Upper lobe of left lung (tissue), 6 donors: Measurements from ENCODE around the gene INSRR. TPM values are rescaled to one million over a fixed set of nuclear protein-coding genes. Genes with fewer than 3 reads are reported as not detected.
A peak's percentile ranks its signal among the peaks of the same experiment; 100 is the strongest.

Experiments used
- ATAC-seq, 2 donors: fragments of 200-7000 bp; cut with Tn5 transposase; one replicate each; pipeline ENCODE4 v1.9.1; 2022; ENCODE audit warnings: mild to moderate bottlenecking in 2 of 2, moderate library complexity in 2 of 2; ENCODE audit not compliant: low FRiP score in 2 of 2
- DNase-seq, 2 donors: peaks; one replicate each; pipeline ENCODE4 v3.0.0-alpha.2; 2019 to 2020
- H3K27ac ChIP-seq, 4 donors: fragments of 200-600 bp; sonication (generic); one replicate each; pipeline ENCODE4 v1.5.1; 2016 to 2019
- H3K27me3 ChIP-seq, 4 donors: fragments of 200-600 bp; sonication (generic); one replicate each; pipeline ENCODE4 v1.5.1; 2017 to 2019
- H3K36me3 ChIP-seq, 4 donors: fragments of 200-600 bp; sonication (generic); one replicate each; pipeline ENCODE4 v1.5.1; 2016 to 2019
- H3K4me1 ChIP-seq, 4 donors: fragments of 200-600 bp; sonication (generic); one replicate each; pipeline ENCODE4 v1.5.1; 2018 to 2019
- H3K4me3 ChIP-seq, 4 donors: fragments of 200-600 bp; sonication (generic); one replicate each; pipeline ENCODE4 v1.5.1; 2017 to 2019; ENCODE audit warnings: mild to moderate bottlenecking in 2 of 4, moderate library complexity in 1 of 4
- H3K9me3 ChIP-seq, 4 donors: fragments of 200-600 bp; sonication (generic); one replicate each; pipeline ENCODE4 v1.5.1; 2018 to 2019
- EP300 ChIP-seq, 4 donors: sonication (generic); formaldehyde crosslinking; IDR thresholded peaks; one replicate each; pipeline ENCODE4 v1.5.1; 2017; ENCODE audit warnings: antibody characterized with exemption in 4 of 4, control low read depth in 2 of 4
- POLR2A ChIP-seq, 4 donors: fragments of 450-650 bp; IDR thresholded peaks; one replicate each; pipeline ENCODE4 v1.5.1; 2016 to 2017; ENCODE audit warnings: antibody characterized with exemption in 4 of 4, mild to moderate bottlenecking in 2 of 4
- POLR2AphosphoS5 ChIP-seq, 2 donors: sonication (generic); formaldehyde crosslinking; IDR thresholded peaks; one replicate each; pipeline ENCODE4 v1.5.1; 2017; ENCODE audit warnings: antibody characterized with exemption in 2 of 2
- WGBS, 2 donors: methylation state at CpG; one replicate each; pipeline ENCODE4 v1.1.5; 2017 to 2018; 5-methylcytosine and 5-hydroxymethylcytosine counted together
- total RNA-seq, 6 donors: library from RNA; depleted of rRNA in 4 of 6; stranded (reverse); fragments of >200 nt in 4 of 6; gene quantifications; one replicate each; pipeline versions ENCODE4 v1.1.0 to v1.2.1, GENCODE V29; 2016 to 2021
- TF ChIP-seq, protein P1 (sequence below), 6 experiments: fragments of 450-650 bp in 4 of 6; fragments of 200-600 bp in 2 of 6; sonication (generic) in 2 of 6; IDR thresholded peaks; one replicate each; pipeline ENCODE4 v1.5.1; 2016 to 2019; ENCODE audit warnings: antibody characterized with exemption in 6 of 6
- donor health status: DM: no; HTN: no; CAD: no; lungs with moderate emphysema.
- donor health status: DM: no; HTN: yes; CAD: no; lungs with severe emphysema.

The INSRR gene
- total RNA-seq, 6 donors from 2014 or later = 0.03 to 0.22 TPM; not detected in 4

DNA sequence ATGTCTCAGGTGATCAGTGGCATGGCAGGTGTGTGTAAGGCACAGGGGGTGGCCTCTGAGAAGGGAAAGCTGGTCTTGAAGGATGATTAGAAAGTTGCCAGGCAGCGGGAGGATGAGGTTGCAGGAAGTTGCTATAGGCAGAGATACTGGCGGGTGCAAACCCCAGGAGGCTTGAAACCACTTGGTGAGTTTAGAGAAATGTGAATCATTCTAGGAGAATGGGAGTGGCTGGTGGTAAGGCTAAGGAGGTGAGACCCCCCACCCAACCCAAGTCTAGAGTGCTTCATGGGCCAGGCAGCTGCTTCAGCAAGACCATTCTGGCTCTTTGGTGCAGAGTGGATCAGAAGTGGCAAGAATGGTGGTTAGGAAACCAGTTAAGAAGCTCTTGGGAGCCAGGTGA, 51.3 kb downstream of the INSRR start:
- H3K4me1 ChIP-seq = peaks cover 0 to 14% (median 6%) of the 10 kb centered on the region in 4 donors
- ATAC-seq (no peak), DNase-seq (no peak)
- no peaks in the 10 kb centered on the region for H3K36me3 ChIP-seq
- no peak overlapping the region for H3K27ac ChIP-seq
- 84 to 93% methylated on average over 2 of the region's 2 CpGs for WGBS, 2 donors
- no peak overlapping the region for H3K4me3 ChIP-seq
- H3K9me3 ChIP-seq = no peaks in the 10 kb centered on the region
- TF ChIP-seq EP300 (IDR thresholded peaks at IDR 0.05) (no peak), POLR2AphosphoS5 (IDR thresholded peaks at IDR 0.05) (no peak), POLR2A (IDR thresholded peaks at IDR 0.05) (no peak)
- TF ChIP-seq, protein P1, sequence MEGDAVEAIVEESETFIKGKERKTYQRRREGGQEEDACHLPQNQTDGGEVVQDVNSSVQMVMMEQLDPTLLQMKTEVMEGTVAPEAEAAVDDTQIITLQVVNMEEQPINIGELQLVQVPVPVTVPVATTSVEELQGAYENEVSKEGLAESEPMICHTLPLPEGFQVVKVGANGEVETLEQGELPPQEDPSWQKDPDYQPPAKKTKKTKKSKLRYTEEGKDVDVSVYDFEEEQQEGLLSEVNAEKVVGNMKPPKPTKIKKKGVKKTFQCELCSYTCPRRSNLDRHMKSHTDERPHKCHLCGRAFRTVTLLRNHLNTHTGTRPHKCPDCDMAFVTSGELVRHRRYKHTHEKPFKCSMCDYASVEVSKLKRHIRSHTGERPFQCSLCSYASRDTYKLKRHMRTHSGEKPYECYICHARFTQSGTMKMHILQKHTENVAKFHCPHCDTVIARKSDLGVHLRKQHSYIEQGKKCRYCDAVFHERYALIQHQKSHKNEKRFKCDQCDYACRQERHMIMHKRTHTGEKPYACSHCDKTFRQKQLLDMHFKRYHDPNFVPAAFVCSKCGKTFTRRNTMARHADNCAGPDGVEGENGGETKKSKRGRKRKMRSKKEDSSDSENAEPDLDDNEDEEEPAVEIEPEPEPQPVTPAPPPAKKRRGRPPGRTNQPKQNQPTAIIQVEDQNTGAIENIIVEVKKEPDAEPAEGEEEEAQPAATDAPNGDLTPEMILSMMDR (IDR thresholded peaks at IDR 0.05) = no peak
- no peaks in the 10 kb centered on the region for H3K27me3 ChIP-seq

DNA sequence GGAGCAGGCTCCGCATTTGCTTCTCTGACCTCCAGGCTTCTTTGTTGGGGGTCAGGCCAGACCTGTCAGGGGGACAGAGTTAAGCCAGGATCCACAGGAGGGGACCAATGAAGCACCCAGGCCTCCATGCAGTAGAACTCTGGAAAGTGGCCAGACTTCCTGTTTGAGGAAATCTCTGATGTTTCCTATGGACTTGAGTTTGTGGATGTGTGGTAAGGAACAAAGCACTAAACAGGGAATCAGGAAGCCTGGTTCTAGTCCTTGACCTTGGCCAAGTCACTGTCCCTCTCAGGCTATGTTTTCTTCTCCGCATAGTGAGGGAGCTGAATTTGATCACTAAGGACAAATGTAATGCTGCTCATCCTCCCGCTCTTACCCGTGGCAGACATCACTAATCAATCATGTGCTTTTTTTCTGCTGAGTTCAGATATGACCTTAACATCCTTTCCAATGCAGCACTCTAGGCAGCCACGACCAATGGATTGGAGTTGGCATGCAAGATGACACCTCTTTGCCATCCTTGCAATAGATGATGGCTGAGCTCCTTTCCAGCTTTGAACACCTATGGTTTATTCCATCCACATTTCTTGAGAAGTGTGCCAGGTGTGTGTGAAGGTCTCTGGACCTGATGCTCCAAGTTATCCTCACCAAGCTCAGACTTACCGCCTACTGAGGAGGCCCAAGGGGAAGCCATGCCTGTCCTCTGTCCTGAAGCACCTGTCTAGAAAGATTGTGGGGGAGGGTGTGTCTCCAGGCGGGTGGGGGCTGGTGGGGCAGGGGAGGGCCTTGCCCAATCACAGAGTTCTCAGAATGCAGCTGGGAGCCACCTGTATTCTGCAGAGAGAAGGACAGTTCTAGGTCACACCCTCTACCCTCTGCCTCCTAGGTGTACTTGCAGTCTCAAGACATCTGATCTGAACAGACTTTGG, 52.1 kb downstream of the INSRR start:
- ATAC-seq (no peak), DNase-seq (no peak)
- H3K4me3 ChIP-seq = no peak overlapping the region
- H3K27ac ChIP-seq = no peak overlapping the region
- no peaks in the 10 kb centered on the region for H3K27me3 ChIP-seq
- TF ChIP-seq EP300 (IDR thresholded peaks at IDR 0.05) (no peak), POLR2AphosphoS5 (IDR thresholded peaks at IDR 0.05) (no peak), POLR2A (IDR thresholded peaks at IDR 0.05) (no peak)
- TF ChIP-seq, protein P1 (IDR thresholded peaks at IDR 0.05) = no peak
- H3K36me3 ChIP-seq = peaks cover 0 to 4% (median under 1%) of the 10 kb centered on the region in 4 donors
- H3K9me3 ChIP-seq = no peaks in the 10 kb centered on the region
- H3K4me1 ChIP-seq = peaks cover 0 to 14% (median 6%) of the 10 kb centered on the region in 4 donors
- WGBS, 2 donors = 73 to 79% methylated on average over 6 to 7 of the region's 7 CpGs

DNA sequence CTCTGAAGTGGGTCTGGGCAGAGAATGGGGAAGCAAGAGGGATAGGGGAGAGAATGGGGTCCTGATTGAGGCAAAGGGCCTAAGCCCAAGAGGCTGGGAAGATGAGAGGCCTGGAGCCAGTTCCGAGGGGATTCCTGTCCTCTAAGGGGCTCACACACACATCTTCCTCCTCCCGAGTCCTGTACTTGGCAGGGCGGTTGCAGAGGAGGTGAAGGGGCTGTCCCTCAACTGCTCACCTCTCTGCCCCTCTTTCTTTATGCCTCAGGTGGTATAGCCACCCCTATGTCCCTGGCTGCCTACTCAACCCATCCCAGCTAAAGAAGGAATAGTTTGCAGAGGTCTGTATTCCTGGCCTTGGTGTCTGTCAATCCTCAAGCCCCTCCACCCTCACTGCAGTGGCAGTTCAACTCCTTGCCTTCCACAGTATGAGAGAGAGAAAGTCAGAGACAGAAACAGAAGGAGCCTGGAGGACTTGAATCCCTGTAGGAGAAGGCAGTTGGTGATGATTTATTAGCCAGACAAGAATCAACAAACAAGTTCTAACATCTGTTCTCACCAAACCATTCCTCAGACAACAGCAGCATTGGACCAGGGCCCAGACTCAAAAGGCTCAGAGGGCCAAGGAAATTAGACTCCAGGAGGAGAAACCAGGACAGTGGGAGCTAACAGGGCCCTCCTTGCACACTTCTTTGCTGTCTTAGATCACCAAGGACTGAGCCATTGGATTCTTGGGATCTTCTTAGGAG, 53.0 kb downstream of the INSRR start:
- peaks cover 0 to 12% (median 9%) of the 10 kb centered on the region in 4 donors for H3K36me3 ChIP-seq
- TF ChIP-seq EP300 (IDR thresholded peaks at IDR 0.05) (no peak), POLR2AphosphoS5 (IDR thresholded peaks at IDR 0.05) (no peak), POLR2A (IDR thresholded peaks at IDR 0.05) (no peak)
- TF ChIP-seq, protein P1 (IDR thresholded peaks at IDR 0.05) = no peak
- no peak for DNase-seq
- no peak overlapping the region for H3K4me3 ChIP-seq
- H3K27me3 ChIP-seq = no peaks in the 10 kb centered on the region
- no peaks in the 10 kb centered on the region for H3K9me3 ChIP-seq
- peaks cover 0 to 14% (median 6%) of the 10 kb centered on the region in 4 donors for H3K4me1 ChIP-seq
- 85 to 96% methylated on average over 3 of the region's 3 CpGs for WGBS, 2 donors
- ATAC-seq = peak in 1 of 2 donors; percentile 41
- H3K27ac ChIP-seq = no peak overlapping the region

DNA sequence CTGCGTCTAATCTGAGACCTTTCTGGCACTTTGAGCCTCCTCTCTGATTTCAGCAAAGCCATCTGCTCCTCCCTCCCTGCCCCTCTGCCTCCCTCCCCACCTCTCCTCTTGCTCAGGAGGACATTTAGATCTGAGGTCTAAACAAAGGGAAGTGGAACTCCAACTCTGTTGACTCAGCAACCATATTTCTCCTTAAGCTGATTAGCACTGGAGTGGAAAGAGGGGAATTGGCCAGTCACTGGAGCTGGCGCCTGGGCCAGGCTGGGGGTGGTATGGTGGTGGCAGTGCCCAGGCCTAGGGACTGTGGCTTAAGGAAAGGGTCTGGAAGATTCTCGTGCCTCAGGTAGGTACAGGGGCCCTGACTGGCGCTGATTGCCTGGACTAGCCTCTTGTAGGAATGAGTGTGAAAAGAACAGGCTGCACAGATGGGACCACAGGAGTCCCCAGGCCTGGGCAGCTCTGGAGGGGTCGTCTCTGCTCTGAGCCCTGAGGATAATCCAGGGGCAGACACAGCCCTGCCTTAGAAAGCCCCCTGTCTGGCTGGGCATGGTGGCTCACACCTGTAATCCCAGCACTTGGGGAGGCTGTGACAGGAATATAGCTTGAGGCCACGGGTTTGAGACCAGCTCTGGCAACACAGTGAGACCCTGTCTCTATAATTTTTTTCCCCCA, 54.2 kb downstream of the INSRR start:
- H3K36me3 ChIP-seq = peaks cover 0 to 25% (median 20%) of the 10 kb centered on the region in 4 donors
- H3K27ac ChIP-seq = no peak overlapping the region
- H3K9me3 ChIP-seq = no peaks in the 10 kb centered on the region
- no peak for TF ChIP-seq EP300 (IDR thresholded peaks at IDR 0.05)
- no peak for TF ChIP-seq POLR2A (IDR thresholded peaks at IDR 0.05)
- TF ChIP-seq, protein P1 (IDR thresholded peaks at IDR 0.05) = no peak
- H3K27me3 ChIP-seq = no peaks in the 10 kb centered on the region
- DNase-seq (peak in 1 of 2 donors; percentile 46), ATAC-seq (peak; percentile 5 to 55)
- H3K4me1 ChIP-seq = peaks cover 0 to 14% (median 6%) of the 10 kb centered on the region in 4 donors
- H3K4me3 ChIP-seq = no peak overlapping the region
- 53 to 60% methylated on average over 5 to 6 of the region's 6 CpGs for WGBS, 2 donors
